ENCODE results near the gene TRAK1.
"Not testable (repeated sequence)": the region's sequence is repeated elsewhere in the genome, so short reads cannot be mapped to it uniquely, and the experiment has no call there.

TRAK1 gene

GRCh38 chr3:42090973-42091731, at the start of gene TRAK1:
Gene TRAK1, plus strand, starts transcription at chr3:42091357. Its CDS starts 113 bp downstream, at chr3:42091470.
- no peak for DNase-seq (ENCODE audit: low spot score)

- DNase-seq (ENCODE audit: low spot score) = no peak
Measured at GRCh38 chr3:42042747-42043098, 48.4 kb upstream of the TRAK1 start.

- peak; percentile 75 for DNase-seq (ENCODE audit: low spot score)
Measured at GRCh38 chr3:42043099-42043813, 47.9 kb upstream of the TRAK1 start.

GRCh38 chr3:42045708-42046243, 45.4 kb upstream of the TRAK1 start:
- DNase-seq (ENCODE audit: low spot score) = no peak

GRCh38 chr3:42048526-42048925, 42.6 kb upstream of the TRAK1 start:
- DNase-seq (ENCODE audit: low spot score) = not testable (repeated sequence)

GRCh38 chr3:42050126-42050525, 41.0 kb upstream of the TRAK1 start:
- DNase-seq (ENCODE audit: low spot score) = no peak

- DNase-seq (ENCODE audit: low spot score) = no peak
Measured at GRCh38 chr3:42051384-42052131, 39.6 kb upstream of the TRAK1 start.

GRCh38 chr3:42052132-42052483, 39.0 kb upstream of the TRAK1 start:
- no peak for DNase-seq (ENCODE audit: low spot score)

GRCh38 chr3:42052484-42053351, 38.4 kb upstream of the TRAK1 start:
- DNase-seq (ENCODE audit: low spot score) = no peak

GRCh38 chr3:42053476-42053875, 37.7 kb upstream of the TRAK1 start:
- DNase-seq (ENCODE audit: low spot score) = no peak

GRCh38 chr3:42055291-42055690, 35.9 kb upstream of the TRAK1 start:
- no peak for DNase-seq (ENCODE audit: low spot score)

- DNase-seq (ENCODE audit: low spot score) = no peak
Measured at GRCh38 chr3:42056840-42057239, 34.3 kb upstream of the TRAK1 start.

- no peak for DNase-seq (ENCODE audit: low spot score)
Measured at GRCh38 chr3:42057561-42058211, 33.5 kb upstream of the TRAK1 start.

- no peak for DNase-seq (ENCODE audit: low spot score)
Measured at GRCh38 chr3:42061025-42061712, 30.0 kb upstream of the TRAK1 start.

- no peak for DNase-seq (ENCODE audit: low spot score)
Measured at GRCh38 chr3:42061713-42062380, 29.3 kb upstream of the TRAK1 start.

GRCh38 chr3:42062464-42062863, 28.7 kb upstream of the TRAK1 start:
- DNase-seq (ENCODE audit: low spot score) = no peak

GRCh38 chr3:42063888-42064287, 27.3 kb upstream of the TRAK1 start:
- DNase-seq (ENCODE audit: low spot score) = no peak

- no peak for DNase-seq (ENCODE audit: low spot score)
Measured at GRCh38 chr3:42066516-42067181, 24.5 kb upstream of the TRAK1 start.

GRCh38 chr3:42067326-42067725, 23.8 kb upstream of the TRAK1 start:
- DNase-seq (ENCODE audit: low spot score) = no peak

Data from D341Med (cell line).